Osteocyte (in vitro differentiated cells): ENCODE results near the gene NEXN. TPM values are rescaled to one million over a fixed set of nuclear protein-coding genes. Genes with fewer than 3 reads are reported as not detected.

Experiments used
- DNase-seq: peaks from one replicate; pipeline ENCODE4 v3.0.0; 2021; ENCODE audit warnings: mixed read lengths; ENCODE audit not compliant: unreplicated experiment; ENCODE audit errors: extremely low spot score
- H3K27ac Mint-ChIP-seq: one replicate; pipeline ENCODE4 v1.8.0; 2021; ENCODE audit warnings: mild to moderate bottlenecking, mixed read lengths; ENCODE audit not compliant: unreplicated experiment
- H3K27me3 Mint-ChIP-seq: one replicate; pipeline ENCODE4 v1.8.0; 2021; ENCODE audit warnings: mixed read lengths; ENCODE audit not compliant: unreplicated experiment
- H3K36me3 Mint-ChIP-seq: one replicate; pipeline ENCODE4 v1.8.0; 2021; ENCODE audit warnings: mixed read lengths; ENCODE audit not compliant: unreplicated experiment
- H3K4me1 Mint-ChIP-seq: one replicate; pipeline ENCODE4 v1.8.0; 2021; ENCODE audit warnings: mixed read lengths; ENCODE audit not compliant: unreplicated experiment
- H3K4me3 Mint-ChIP-seq: one replicate; pipeline ENCODE4 v1.8.0; 2021; ENCODE audit warnings: mild to moderate bottlenecking, moderate library complexity, mixed read lengths; ENCODE audit not compliant: unreplicated experiment
- H3K9me3 Mint-ChIP-seq: one replicate; pipeline ENCODE4 v1.8.0; 2021; ENCODE audit warnings: mixed read lengths; ENCODE audit not compliant: unreplicated experiment
- CTCF ChIP-seq: fragments of 200-600 bp; sonication (generic); IDR thresholded peaks from 2 replicates; pipeline ENCODE4 v1.5.0; 2021; ENCODE audit warnings: antibody characterized with exemption, mild to moderate bottlenecking, moderate library complexity
- total RNA-seq: library from RNA; stranded (reverse); gene quantifications from 2 replicates; pipeline ENCODE4 v1.2.1, GENCODE V29; 2021

Gene NEXN
- total RNA-seq, 1 donor from 2014 or later, result 19.3 TPM

DNA sequence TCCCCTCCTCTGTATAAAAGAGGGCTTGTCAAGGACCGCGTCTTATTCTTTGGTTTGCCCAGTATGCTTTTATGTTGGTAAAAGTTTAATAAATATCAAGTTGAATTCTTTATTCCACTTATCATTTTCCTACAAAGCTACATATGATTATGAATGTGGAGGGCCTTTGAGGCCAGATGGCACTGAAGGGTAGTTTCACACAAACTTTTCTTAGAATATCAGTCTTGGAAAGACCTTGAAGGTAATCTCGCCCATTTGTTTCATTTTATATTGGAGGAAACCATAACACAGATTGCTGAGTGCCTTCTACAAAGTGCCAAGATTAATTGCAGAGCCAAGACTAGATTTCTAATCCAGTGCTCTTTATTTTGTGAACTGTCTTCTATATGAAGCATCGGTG, 96.2 kb downstream of the NEXN start:
- TF ChIP-seq CTCF, result no peak
- H3K27ac Mint-ChIP-seq, result no peak overlapping the region
- peaks cover 36% of the 10 kb centered on the region for H3K4me1 Mint-ChIP-seq
- no peaks in the 10 kb centered on the region for H3K9me3 Mint-ChIP-seq
- no peak for DNase-seq
- H3K36me3 Mint-ChIP-seq, result peaks cover 13% of the 10 kb centered on the region
- H3K4me3 Mint-ChIP-seq, result no peak overlapping the region
- H3K27me3 Mint-ChIP-seq, result no peaks in the 10 kb centered on the region

GRCh38 chr1:77986810-77987209, 98.4 kb downstream of the NEXN start:
- H3K27ac Mint-ChIP-seq, result no peak overlapping the region
- peaks cover 16% of the 10 kb centered on the region for H3K36me3 Mint-ChIP-seq
- no peak overlapping the region for H3K4me3 Mint-ChIP-seq

DNA sequence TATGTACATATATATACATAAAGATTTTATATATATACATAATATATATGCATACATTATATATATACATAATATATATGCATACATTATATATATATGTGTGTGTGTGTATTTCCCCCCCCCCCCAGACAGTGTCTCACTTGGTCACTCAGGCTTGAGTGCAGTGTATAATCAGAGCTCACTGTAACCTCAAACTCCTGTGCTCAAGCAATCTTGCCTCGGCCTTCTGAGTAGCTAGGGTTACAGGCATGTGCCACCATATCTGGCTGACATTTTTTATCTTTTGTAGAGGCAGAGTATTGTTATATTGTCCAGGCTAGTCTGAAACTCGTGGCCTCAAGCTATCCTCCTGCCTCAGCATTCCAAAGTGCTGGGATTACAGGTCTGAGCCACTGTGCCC, 99.5 kb downstream of the NEXN start:
- Mint-ChIP-seq H3K27me3 (no peaks in the 10 kb centered on the region), H3K27ac (no peak overlapping the region), H3K4me1 (peaks cover 20% of the 10 kb centered on the region), H3K9me3 (no peaks in the 10 kb centered on the region), H3K36me3 (peaks cover 18% of the 10 kb centered on the region), H3K4me3 (no peak overlapping the region)
- no peak for DNase-seq
- TF ChIP-seq CTCF, result no peak

More at GRCh38 chr1:77986810-77987209, 98.4 kb downstream of the NEXN start:
- DNase-seq, result no peak
- Mint-ChIP-seq H3K4me1 (peaks cover 21% of the 10 kb centered on the region), H3K9me3 (no peaks in the 10 kb centered on the region), H3K27me3 (no peaks in the 10 kb centered on the region)
- no peak for TF ChIP-seq CTCF

GRCh38 chr1:77989744-77990143, 101.3 kb downstream of the NEXN start:
- H3K27me3 Mint-ChIP-seq, result no peaks in the 10 kb centered on the region
- H3K27ac Mint-ChIP-seq, result no peak overlapping the region
- peaks cover 10% of the 10 kb centered on the region for H3K4me1 Mint-ChIP-seq
- no peak overlapping the region for H3K4me3 Mint-ChIP-seq
- H3K9me3 Mint-ChIP-seq, result no peaks in the 10 kb centered on the region
- H3K36me3 Mint-ChIP-seq, result peaks cover 18% of the 10 kb centered on the region
- TF ChIP-seq CTCF, result no peak
- DNase-seq, result no peak

DNA sequence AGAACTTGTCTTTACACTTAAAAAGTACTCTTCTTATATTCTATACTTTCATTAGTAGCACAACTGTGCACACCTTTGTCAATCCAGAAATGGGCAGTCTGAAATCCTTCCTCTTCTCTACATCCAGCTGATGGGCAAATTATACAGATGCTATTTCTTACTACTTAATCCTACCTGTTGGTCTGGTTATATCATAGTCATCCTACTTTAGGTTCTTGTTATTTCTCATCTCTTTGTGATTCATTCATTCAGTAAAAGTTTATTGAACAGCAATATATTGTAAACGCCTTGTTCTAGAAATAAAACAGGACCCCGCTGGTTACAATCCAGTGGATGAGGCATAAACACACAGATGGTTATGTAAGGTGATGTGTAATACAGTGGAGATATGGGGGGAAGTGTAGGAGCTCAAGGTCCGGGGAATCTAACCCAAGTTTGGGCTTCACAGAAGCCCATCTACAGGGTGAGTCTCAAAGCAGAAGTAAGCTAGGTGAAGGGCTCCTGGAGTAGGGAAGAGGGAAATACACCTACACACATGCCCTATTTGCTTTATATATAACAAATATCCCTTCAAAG, 102.3 kb downstream of the NEXN start:
- Mint-ChIP-seq H3K27ac (no peak overlapping the region), H3K4me1 (peaks cover 5% of the 10 kb centered on the region), H3K36me3 (peaks cover 18% of the 10 kb centered on the region), H3K4me3 (no peak overlapping the region), H3K27me3 (no peaks in the 10 kb centered on the region), H3K9me3 (no peaks in the 10 kb centered on the region)
- TF ChIP-seq CTCF, result no peak
- DNase-seq, result no peak
